IMR-90 (cell line): ENCODE results near the gene FICD. TPM values are rescaled to one million over a fixed set of nuclear protein-coding genes. Genes with fewer than 3 reads are reported as not detected.

Source experiments
- ATAC-seq: fragments of 200-7000 bp; cut with Tn5 transposase; 2 replicates; pipeline ENCODE4 v1.9.1; 2020; ENCODE audit warnings: low read depth, mild to moderate bottlenecking, moderate library complexity
- BruUV-seq: library from RNA; stranded (reverse); fragments of 400-500 nt; replicated peaks from 2 replicates; lab custom pipeline; 2021; lab: Mats Ljungman, UMichigan
- CTCF ChIA-PET: fragments of 300-600 bp; formaldehyde crosslinking; extraction: SDS; loops from one replicate; lab custom pipeline; 2021; ENCODE audit warnings: antibody characterized with exemption; lab: Yijun Ruan, JAX
- POLR2A ChIA-PET: fragments of 300-600 bp; sonication (Branson Sonifier 250); formaldehyde crosslinking; loops from one replicate; lab custom pipeline; 2022; ENCODE audit warnings: antibody characterized with exemption; ENCODE audit not compliant: unreplicated experiment; lab: Charles Lee
- DNase-seq: peaks from one replicate; pipeline ENCODE4 v3.0.0; 2013
- H2AFZ ChIP-seq: replicated peaks from 2 replicates; pipeline ENCODE3; 2013; ENCODE audit warnings: low read length, mild to moderate bottlenecking; ENCODE audit not compliant: poor library complexity
- H2AK5ac ChIP-seq: 2 replicates; pipeline ENCODE4 v1.6.1; 2013; ENCODE audit warnings: low read depth, low read length, inconsistent platforms
- H2AK9ac ChIP-seq: replicated peaks from 2 replicates; pipeline ENCODE3; 2013; ENCODE audit warnings: mild to moderate bottlenecking, low read depth, low read length, moderate library complexity; ENCODE audit not compliant: poor library complexity
- H2BK120ac ChIP-seq: 2 replicates; pipeline ENCODE4 v1.6.1; 2013; ENCODE audit warnings: low read depth, low read length, inconsistent platforms
- H2BK15ac ChIP-seq: 3 replicates; pipeline ENCODE4 v1.6.1; 2013; ENCODE audit warnings: low read depth, low read length, inconsistent platforms
- H2BK20ac ChIP-seq: 2 replicates; pipeline ENCODE4 v1.6.1; 2013; ENCODE audit warnings: low read depth, mild to moderate bottlenecking, inconsistent platforms, low read length, moderate library complexity
- H2BK5ac ChIP-seq: 2 replicates; pipeline ENCODE4 v1.6.1; 2013; ENCODE audit warnings: mild to moderate bottlenecking, low read depth, low read length, inconsistent platforms; ENCODE audit not compliant: poor library complexity, severe bottlenecking
- H3K14ac ChIP-seq: replicated peaks from 2 replicates; pipeline ENCODE4 v1.6.1; 2013; ENCODE audit warnings: low read depth, low read length, inconsistent platforms
- H3K18ac ChIP-seq: 2 replicates; pipeline ENCODE4 v1.6.1; 2013; ENCODE audit warnings: low read depth, low read length, control low read depth
- H3K23ac ChIP-seq: 2 replicates; pipeline ENCODE4 v1.6.1; 2013; ENCODE audit warnings: low read depth, low read length, inconsistent platforms
- H3K27ac ChIP-seq: 2 replicates; pipeline ENCODE4 v1.5.1; 2013; ENCODE audit warnings: mild to moderate bottlenecking, control low read depth, low read length; ENCODE audit not compliant: insufficient read depth
- H3K27me3 ChIP-seq: 2 replicates; pipeline ENCODE4 v1.6.1; 2013; ENCODE audit warnings: low read length; ENCODE audit not compliant: control insufficient read depth, insufficient read depth
- H3K36me3 ChIP-seq: 2 replicates; pipeline ENCODE4 v1.6.1; 2013; ENCODE audit warnings: low read length, mixed read lengths; ENCODE audit not compliant: control insufficient read depth, insufficient read depth
- H3K4ac ChIP-seq: 2 replicates; pipeline ENCODE4 v1.6.1; 2013; ENCODE audit warnings: low read depth, low read length, inconsistent platforms
- H3K4me1 ChIP-seq: 2 replicates; pipeline ENCODE4 v1.6.1; 2013; ENCODE audit warnings: low read length, mixed read lengths; ENCODE audit not compliant: control insufficient read depth, insufficient read depth
- H3K4me2 ChIP-seq: 2 replicates; pipeline ENCODE4 v1.6.1; 2013; ENCODE audit warnings: low read depth, mild to moderate bottlenecking, control low read depth, low read length, moderate library complexity
- H3K4me3 ChIP-seq: 2 replicates; pipeline ENCODE4 v1.5.1; 2013; ENCODE audit warnings: low read depth, mild to moderate bottlenecking, control low read depth, low read length, moderate library complexity; ENCODE audit not compliant: insufficient read depth
- H3K56ac ChIP-seq: 2 replicates; pipeline ENCODE4 v1.6.1; 2013; ENCODE audit warnings: low read length, inconsistent platforms; ENCODE audit not compliant: insufficient read depth; ENCODE audit errors: extremely low read depth
- H3K79me1 ChIP-seq, 2 experiments: 2 replicates each; pipeline ENCODE4 v1.6.1; 2013; ENCODE audit warnings: low read length in 2 of 2, inconsistent platforms in 1 of 2, low read depth in 1 of 2
- H3K9ac ChIP-seq: 2 replicates; pipeline ENCODE4 v1.6.1; 2013; ENCODE audit warnings: low read depth, low read length, control low read depth
- H3K9me1 ChIP-seq: 2 replicates; pipeline ENCODE4 v1.6.1; 2013; ENCODE audit warnings: low read length, inconsistent platforms; ENCODE audit not compliant: insufficient read depth
- H3K9me3 ChIP-seq: 2 replicates; pipeline ENCODE4 v1.6.1; 2013; ENCODE audit warnings: low read length; ENCODE audit not compliant: control insufficient read depth, insufficient read depth
- H4K20me1 ChIP-seq: 2 replicates; pipeline ENCODE4 v1.6.1; 2013; ENCODE audit warnings: low read length, inconsistent platforms; ENCODE audit not compliant: insufficient read depth
- H4K5ac ChIP-seq: 2 replicates; pipeline ENCODE4 v1.6.1; 2013; ENCODE audit warnings: mild to moderate bottlenecking, low read depth, low read length, control low read depth
- H4K8ac ChIP-seq, 2 experiments: 2 replicates each; pipeline ENCODE4 v1.6.1; 2013; ENCODE audit warnings: low read depth in 2 of 2, low read length in 2 of 2, control low read depth in 1 of 2, inconsistent platforms in 1 of 2
- H4K91ac ChIP-seq: 2 replicates; pipeline ENCODE4 v1.6.1; 2013; ENCODE audit warnings: low read depth, low read length, inconsistent platforms; ENCODE audit not compliant: insufficient read depth
- BHLHE40 ChIP-seq: fragments of 150-350 bp; IDR thresholded peaks from 2 replicates; pipeline ENCODE4 v1.6.1; 2016; ENCODE audit warnings: mild to moderate bottlenecking, low read depth, low read length
- CEBPB ChIP-seq: IDR thresholded peaks from 2 replicates; pipeline ENCODE4 v1.6.1; 2012; ENCODE audit warnings: low read depth, low read length, improper control_type of control experiment
- CHD1 ChIP-seq: IDR thresholded peaks from 2 replicates; pipeline ENCODE4 v1.6.1; 2012; ENCODE audit warnings: low read depth, low read length, improper control_type of control experiment
- CTCF ChIP-seq: conservative IDR thresholded peaks from 2 replicates; pipeline ENCODE4 v1.5.1; 2012; ENCODE audit warnings: mild to moderate bottlenecking, low read depth, low read length, improper control_type of control experiment
- ELK1 ChIP-seq: fragments of 150-350 bp; IDR thresholded peaks from 2 replicates; pipeline ENCODE4 v1.6.1; 2016; ENCODE audit warnings: low read depth, mild to moderate bottlenecking, low read length, moderate library complexity, borderline replicate concordance
- FOS ChIP-seq: fragments of 150-350 bp; IDR thresholded peaks from 2 replicates; pipeline ENCODE4 v1.6.1; 2016; ENCODE audit warnings: low read depth, low read length
- MAFK ChIP-seq: IDR thresholded peaks from 2 replicates; pipeline ENCODE4 v1.6.1; 2012; ENCODE audit warnings: low read depth, low read length, improper control_type of control experiment
- MAZ ChIP-seq: IDR thresholded peaks from 2 replicates; pipeline ENCODE4 v1.6.1; 2012; ENCODE audit warnings: low read depth, mild to moderate bottlenecking, low read length, improper control_type of control experiment, moderate library complexity, borderline replicate concordance
- MXI1 ChIP-seq: IDR thresholded peaks from 2 replicates; pipeline ENCODE4 v1.6.1; 2012; ENCODE audit warnings: low read depth, mild to moderate bottlenecking, low read length, moderate library complexity, borderline replicate concordance
- NFE2L2 ChIP-seq: fragments of 150-350 bp; IDR thresholded peaks from 2 replicates; pipeline ENCODE4 v1.6.1; 2016; ENCODE audit warnings: low read depth, mild to moderate bottlenecking, low read length
- POLR2A ChIP-seq: IDR thresholded peaks from 2 replicates; pipeline ENCODE4 v1.6.1; 2012; ENCODE audit warnings: mild to moderate bottlenecking, low read depth, low read length
- RAD21 ChIP-seq: IDR thresholded peaks from 2 replicates; pipeline ENCODE4 v1.6.1; 2012; ENCODE audit warnings: low read length, improper control_type of control experiment
- RCOR1 ChIP-seq: IDR thresholded peaks from 2 replicates; pipeline ENCODE4 v1.6.1; 2012; ENCODE audit warnings: mild to moderate bottlenecking, low read length, improper control_type of control experiment; ENCODE audit not compliant: insufficient replicate concordance
- RFX5 ChIP-seq: IDR thresholded peaks from 2 replicates; pipeline ENCODE4 v1.8.0; 2012; ENCODE audit warnings: low read depth, mild to moderate bottlenecking, low read length, moderate library complexity
- SMC3 ChIP-seq: fragments of 150-350 bp; IDR thresholded peaks from 2 replicates; pipeline ENCODE4 v1.6.1; 2016; ENCODE audit warnings: low read depth, mild to moderate bottlenecking, antibody characterized with exemption, low read length, moderate library complexity
- USF2 ChIP-seq: fragments of 150-350 bp; IDR thresholded peaks from 2 replicates; pipeline ENCODE4 v1.6.1; 2017; ENCODE audit warnings: mild to moderate bottlenecking, antibody characterized with exemption, low read length, low read depth
- WGBS, 2 experiments: methylation state at CpG; one replicate each; pipeline versions ENCODE4 v1.1.5 to v1.1.7; 2013; ENCODE audit warnings: missing lambda C conversion rate in 2 of 2; ENCODE audit not compliant: insufficient read length in 1 of 2; ENCODE audit errors: extremely low coverage in 2 of 2; 5-methylcytosine and 5-hydroxymethylcytosine counted together
- dilution Hi-C: fragments of 300-500 bp; cut with HindIII; formaldehyde crosslinking; loops from one replicate; pipeline ENCODE4 v1.14.3; 2018; ENCODE audit warnings: low sequenced_read_pairs; ENCODE audit not compliant: unreplicated experiment
- in situ Hi-C: fragments of 300-500 bp; cut with MboI; formaldehyde crosslinking; loops from 3 replicates; pipeline ENCODE4 v1.14.3; 2019; ENCODE audit warnings: low sequenced_read_pairs, inconsistent platforms, mixed read lengths
- intact Hi-C: fragments of 100-400 bp; cut with micrococcal nuclease; formaldehyde crosslinking; loops from 2 replicates; pipeline ENCODE4 v1.10.0; 2022
- polyA plus RNA-seq, 3 experiments: library from polyadenylated mRNA; depleted of rRNA; stranded (reverse); fragments of >200 nt; gene quantifications; 2 replicates each; pipeline ENCODE4 v1.2.3, GENCODE V29; 2012; ENCODE audit warnings: low replicate concordance in 1 of 3
- total RNA-seq: library from RNA; depleted of rRNA; stranded (reverse); fragments of >200 nt; gene quantifications from 2 replicates; pipeline ENCODE4 v1.2.3, GENCODE V29; 2012

FICD gene
- total and polyA plus RNA-seq, 2 of the 4 experiments (the other 2 are of a cell fraction), result 4.0 to 11.3 TPM

- Histone ChIP-seq H3K4ac (no peak overlapping the region), H2AK9ac (no peak overlapping the region), H4K5ac (no peak overlapping the region), H2BK120ac (no peak overlapping the region), H3K79me1 (peaks cover 19 to 50% of the 10 kb centered on the region in 2 experiments), H2BK15ac (no peak overlapping the region), H3K4me2 (no peak overlapping the region), H3K56ac (no peak overlapping the region), H2AK5ac (no peak overlapping the region), H3K23ac (no peak overlapping the region), H3K4me3 (no peak overlapping the region), H3K27me3 (no peaks in the 10 kb centered on the region; the same call in 1 of the 2 replicates), H4K8ac (no peak overlapping the region), H3K9me1 (peaks cover 18% of the 10 kb centered on the region; the same call in 1 of the 2 replicates), H2AFZ (no peak overlapping the region), H2BK20ac (no peak overlapping the region), H3K4me1 (peaks cover 3% of the 10 kb centered on the region), H3K14ac (no peak overlapping the region), H3K18ac (no peak overlapping the region), H2BK5ac (no peak overlapping the region), H3K9ac (no peak overlapping the region), H4K91ac (no peak overlapping the region), H4K20me1 (no peaks in the 10 kb centered on the region; the same call in 1 of the 2 replicates), H3K27ac (no peak overlapping the region), H3K36me3 (peaks cover 39% of the 10 kb centered on the region), H3K9me3 (no peaks in the 10 kb centered on the region)
- ChIA-PET CTCF (no interaction called here), POLR2A (no interaction called here)
- no TSS peak for BruUV-seq
- DNase-seq (no peak), ATAC-seq (no peak)
- intact Hi-C loops (no loop called here), dilution Hi-C loops (no loop called here), in situ Hi-C loops (loop anchor here (25.0 kb wide), 1 partner anchor 831 kb away; the partner anchor contains the start of gene PWP1)
- WGBS, 2 experiments, result 94% methylated on average over 17 of the region's 24 CpGs; no CpG with 5 or more reads in 1 of the 2 experiments
- TF ChIP-seq CTCF (no peak), MXI1 (no peak), RFX5 (no peak), NFE2L2 (no peak), FOS (no peak), POLR2A (no peak), RAD21 (no peak), RCOR1 (no peak), MAZ (no peak), CHD1 (no peak), MAFK (no peak), USF2 (no peak), SMC3 (no peak), BHLHE40 (no peak), ELK1 (no peak), CEBPB (no peak)
Measured at GRCh38 chr12:108518101-108518715, 3.1 kb downstream of the FICD start.
